Measurements from ENCODE around the gene APMAP.

The APMAP gene, protein sequence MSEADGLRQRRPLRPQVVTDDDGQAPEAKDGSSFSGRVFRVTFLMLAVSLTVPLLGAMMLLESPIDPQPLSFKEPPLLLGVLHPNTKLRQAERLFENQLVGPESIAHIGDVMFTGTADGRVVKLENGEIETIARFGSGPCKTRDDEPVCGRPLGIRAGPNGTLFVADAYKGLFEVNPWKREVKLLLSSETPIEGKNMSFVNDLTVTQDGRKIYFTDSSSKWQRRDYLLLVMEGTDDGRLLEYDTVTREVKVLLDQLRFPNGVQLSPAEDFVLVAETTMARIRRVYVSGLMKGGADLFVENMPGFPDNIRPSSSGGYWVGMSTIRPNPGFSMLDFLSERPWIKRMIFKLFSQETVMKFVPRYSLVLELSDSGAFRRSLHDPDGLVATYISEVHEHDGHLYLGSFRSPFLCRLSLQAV

DNA sequence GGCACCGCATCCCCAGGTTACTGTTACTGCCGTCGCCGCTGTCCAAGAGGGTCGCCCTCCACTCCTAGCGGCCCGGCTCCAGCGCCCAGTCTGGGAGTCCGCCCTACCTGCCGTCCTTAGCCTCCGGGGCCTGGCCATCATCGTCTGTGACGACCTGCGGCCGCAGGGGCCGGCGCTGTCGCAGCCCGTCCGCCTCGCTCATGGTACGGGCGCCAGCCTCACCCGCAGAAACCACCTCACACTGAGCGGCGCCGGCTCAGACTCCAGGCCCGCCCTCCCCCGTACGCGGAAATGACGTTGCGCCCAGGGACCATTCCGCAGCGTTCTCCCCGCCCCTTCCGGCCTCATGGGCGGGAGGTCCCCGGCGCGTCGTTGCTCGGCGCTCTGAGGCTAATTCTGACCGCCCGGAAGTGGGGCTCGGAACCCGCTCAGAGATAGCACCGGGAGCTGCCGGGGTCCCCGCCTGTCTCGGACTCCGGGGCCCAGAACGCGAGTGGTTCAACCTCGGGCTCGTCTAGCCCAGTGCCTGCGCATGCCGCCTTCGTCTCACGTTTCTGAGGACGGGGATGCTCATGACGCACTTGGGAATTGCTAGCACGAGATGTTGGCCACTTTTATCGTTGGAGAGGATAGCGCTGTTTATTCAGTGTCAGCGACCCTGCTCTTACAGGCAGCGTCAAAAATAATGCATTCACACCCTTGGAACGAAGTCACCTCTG, at the start of gene APMAP:
TSS of gene APMAP (minus strand) at position 265 of the 719 bp plus-strand sequence. CDS start at position 202, 63 bp downstream.
- peak; percentile 91 for DNase-seq

DNA sequence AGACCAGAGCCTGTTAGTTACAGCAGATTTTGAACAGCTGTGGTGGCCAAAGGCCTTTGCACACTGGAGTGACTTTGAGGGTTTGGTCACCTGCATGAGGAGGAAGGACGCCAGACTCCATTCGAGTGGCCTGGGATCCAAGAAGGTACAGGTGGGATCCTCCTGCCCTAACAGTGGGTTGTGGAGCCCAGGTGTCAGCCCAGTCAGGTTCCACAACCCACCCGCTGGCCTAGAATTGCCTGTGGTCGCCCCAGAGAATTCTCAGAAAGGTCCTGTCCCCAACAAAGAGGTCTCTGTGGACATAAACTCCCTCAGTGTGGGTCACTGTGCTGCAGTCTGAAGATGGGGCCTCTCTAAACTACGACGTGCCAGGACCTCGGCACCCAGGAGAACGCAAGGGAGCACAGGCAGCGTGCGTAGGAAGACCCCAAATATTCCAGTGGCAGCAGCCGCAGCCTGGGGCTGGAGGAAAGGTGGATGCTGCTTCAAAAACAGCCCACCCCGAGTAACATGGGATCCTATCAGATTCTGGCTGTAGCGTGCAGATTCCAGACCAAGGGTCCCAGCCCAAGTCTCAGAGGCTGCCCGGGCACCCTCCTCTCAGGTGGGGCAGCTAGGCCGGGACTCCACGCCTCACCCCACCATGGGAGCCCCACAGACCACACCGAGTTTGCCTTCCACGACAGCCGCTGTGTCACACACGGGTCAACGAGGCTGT, 49.4 kb upstream of the APMAP start:
- no peak for DNase-seq

DNA sequence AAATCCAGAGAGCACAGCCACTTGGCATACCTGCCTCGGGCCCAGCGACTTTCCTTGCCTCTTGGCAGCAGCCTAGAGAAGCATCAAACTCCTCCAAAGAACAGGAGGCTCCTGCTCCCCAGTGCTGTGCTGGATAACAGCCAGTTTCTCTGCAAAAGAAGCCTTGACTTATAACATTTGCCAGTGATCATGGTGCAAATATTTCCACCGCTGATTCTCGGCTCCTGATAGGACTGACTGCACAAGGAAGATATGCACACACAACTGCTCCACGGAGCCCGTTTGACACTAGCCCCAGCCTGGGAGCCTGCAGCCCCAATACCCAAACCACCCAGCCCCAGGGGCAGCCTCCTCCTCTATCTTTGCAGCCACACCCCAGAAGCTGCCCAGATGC, 47.9 kb upstream of the APMAP start:
- DNase-seq, result no peak

DNA sequence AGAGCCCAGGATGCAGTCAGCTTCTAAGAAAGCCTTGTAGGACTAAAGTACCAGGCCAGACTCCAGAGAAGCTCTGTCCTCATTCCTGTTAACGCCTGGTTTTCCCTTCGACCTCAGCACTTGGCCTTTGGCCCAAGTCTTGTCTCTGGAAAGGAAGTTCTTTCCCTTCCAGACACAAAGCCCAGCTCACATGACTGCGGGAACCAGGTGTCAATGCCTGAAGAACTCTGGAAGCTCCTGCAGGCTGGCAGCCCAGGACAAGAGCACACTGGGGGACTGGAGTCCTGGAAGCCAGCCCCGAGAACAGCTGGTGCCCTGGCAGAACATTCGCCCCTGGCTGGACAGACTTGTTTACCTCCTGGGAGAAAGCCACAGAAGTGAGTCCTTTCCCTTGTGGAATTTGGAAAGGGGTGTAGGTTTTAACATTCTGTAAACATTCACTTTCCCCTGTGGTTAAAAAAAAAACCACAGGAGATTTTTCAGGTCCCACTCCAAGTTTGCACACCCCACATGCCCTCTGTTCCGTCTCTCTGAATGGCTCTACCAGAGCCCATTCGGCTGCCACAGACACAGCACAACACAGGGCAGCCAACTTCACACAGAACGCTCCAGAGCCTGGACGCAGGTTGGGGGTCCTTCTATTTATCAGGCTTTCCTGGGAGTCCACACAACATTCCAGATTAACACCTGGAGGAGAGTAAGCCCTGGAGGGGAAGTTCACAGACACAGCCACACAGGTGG, 47.3 kb upstream of the APMAP start:
- DNase-seq, result no peak

DNA sequence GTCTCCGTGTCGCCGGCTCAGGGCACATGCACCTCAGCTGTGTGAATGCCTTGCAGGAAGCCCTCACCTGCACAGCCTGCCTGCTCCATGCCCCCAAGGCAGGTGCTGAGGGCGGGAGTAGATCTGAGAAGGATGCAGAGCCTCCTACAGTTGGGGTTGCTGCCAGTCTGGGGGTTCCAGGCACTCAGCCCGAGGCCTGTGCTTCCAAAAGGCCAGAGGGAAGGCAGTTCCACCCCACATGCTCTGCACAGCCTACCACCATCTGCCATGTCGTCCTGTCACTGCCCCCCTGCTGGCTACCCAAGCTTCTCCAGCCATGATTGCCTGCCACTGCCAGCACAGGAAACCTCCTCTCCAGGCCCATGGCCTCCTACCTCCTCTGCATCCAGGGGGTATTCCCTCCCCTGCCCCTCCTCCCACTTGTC, 46.1 kb upstream of the APMAP start:
- no peak for DNase-seq

DNA sequence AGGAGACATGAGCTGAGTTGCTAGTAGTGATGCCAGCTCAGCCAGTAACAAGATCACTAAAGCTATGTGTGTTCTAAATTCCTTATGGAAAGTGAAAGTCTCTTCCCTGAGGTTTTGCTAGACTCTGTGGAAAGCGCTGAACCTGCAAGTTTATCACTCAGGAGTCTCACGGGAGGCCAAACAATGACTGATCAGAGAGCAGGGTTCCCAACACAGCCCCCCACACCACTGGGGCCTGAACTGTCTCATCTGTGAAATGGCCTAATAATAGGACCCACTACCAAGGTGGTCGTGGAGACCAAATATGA, 45.5 kb upstream of the APMAP start:
- no peak for DNase-seq

DNA sequence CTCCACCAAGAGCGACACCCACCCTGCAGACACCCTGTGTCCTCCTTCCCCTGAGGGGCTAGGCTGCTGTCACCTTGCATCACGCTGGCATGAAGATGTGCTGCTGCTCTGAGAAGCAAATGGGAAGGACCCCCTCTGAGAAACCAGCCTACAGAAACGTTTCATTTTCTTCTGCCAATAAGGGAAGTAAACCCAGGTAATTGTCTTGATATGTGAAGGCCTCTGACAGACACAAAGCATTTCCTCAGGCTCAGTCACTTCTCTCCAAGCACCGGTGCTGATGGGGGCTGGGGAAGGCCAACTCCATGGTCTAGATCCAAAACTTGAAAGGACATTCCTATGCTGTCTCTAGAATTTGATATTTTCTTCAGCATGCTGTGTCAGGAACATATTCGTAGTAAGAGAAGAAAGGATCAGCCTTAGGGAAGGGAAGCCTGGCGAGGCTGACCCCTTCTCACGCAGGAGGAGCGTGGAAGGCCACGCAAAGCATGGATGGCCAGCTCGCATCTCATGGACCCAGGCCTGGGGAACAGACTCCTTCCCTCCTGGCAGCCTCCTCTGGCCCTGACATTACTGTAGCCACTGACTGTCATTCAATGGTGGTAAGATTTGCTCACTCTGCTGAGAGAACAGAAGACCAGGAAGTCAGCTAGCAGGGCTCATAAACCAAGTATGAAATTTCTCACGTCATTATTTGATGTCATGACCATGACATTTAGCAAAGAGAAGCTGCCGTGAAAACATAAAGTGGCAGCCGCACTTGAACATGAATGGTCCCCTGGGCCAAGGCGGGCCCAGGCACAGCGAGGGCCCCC, 44.9 kb upstream of the APMAP start:
- DNase-seq, result no peak

DNA sequence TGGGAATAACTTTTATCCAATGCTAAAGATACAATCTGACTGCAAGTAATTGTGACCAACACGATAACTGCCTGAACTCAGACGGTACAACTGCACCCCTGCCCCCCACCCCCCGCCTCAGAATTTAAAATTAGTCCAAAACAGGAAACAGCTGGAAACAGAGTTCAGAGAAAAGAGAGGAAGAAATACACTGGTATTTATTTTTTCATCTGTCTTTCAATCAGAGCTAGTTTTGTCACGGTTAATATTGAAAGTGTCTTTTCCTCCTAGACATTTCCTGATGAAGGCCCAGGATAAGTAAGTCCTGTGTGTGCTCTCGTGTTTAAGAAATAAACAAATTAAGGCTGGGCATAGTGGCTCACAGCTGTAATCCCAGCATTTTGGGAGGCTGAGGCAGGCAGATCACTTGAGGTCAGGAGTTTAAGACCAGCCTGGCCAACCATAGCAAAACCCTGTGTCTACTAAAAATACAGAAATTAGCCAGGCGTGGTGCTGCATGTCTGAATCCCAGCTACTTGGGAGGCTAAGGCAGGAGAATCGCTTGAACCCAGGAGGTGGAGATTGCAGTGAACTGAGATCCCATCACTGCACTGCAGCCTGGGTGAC, 43.9 kb upstream of the APMAP start:
- no peak for DNase-seq

DNA sequence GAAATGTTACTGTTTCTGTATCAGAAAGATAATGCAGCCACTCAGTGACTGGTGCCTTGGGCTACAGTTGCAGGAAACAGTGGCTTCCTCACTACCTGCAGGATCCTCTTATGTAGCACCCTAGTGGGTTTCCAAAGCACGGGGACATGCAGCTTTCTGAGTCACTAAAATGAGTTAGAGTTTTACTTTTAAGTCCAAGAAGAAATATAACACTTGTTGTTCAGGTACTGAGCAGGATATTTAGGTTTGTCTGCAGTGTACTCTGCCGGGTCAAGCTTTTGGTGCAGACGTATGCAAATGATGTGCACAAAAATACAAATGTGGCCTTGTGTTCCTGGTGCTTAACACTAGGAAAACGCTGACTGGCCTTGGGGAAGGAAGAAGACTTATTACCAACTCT, 43.4 kb upstream of the APMAP start:
- DNase-seq, result peak; percentile 82

DNA sequence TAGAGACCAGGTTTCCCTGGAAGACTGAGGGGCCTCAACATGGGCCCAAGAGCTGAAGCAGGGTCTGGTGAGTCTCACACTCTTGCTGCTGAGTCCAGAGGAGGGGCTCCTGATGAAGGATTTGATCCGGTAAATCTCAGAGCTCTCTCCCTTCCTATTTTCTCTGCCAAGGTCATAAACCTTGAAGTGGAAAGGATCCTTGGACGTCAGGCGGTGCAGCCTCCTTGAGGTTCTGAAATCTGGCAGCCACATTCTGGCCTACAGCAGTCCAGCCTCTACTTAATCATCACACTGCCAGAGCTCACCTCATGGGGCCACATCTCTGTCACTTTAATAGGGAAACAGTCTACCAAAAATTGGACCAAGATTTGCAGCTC, 41.4 kb upstream of the APMAP start:
- no peak for DNase-seq

DNA sequence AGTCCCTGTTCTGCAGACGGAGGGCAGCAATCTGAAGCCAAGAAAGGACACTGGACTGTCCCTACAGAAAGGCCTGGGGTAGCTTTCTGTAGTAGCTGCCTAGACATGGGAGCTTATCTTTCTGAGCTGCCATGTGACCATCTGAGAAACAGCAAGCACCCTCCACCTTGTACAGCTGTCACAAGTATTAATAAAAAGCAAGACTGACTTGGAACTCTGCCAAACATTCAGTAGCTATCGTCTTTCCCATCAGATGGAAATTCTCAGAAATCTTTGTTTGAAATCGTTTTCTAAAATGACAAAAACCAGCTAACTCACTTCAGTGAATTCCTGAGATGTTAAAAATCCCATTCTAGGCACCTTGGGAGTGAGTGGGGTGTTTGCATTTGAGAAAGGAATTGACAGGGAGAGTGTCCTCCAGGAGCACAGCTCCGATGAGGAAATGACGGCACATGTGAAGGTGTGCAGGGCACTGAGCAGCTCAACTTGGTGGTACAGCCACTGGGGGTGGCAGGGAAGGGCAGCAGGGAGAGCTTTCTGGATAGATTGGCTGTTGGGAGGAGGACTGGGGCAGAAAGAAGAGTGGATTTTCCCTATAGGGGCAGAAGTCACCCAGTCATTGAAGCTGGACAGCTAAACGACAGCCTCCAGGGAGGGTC, 40.8 kb upstream of the APMAP start:
- DNase-seq, result peak; percentile 74

DNA sequence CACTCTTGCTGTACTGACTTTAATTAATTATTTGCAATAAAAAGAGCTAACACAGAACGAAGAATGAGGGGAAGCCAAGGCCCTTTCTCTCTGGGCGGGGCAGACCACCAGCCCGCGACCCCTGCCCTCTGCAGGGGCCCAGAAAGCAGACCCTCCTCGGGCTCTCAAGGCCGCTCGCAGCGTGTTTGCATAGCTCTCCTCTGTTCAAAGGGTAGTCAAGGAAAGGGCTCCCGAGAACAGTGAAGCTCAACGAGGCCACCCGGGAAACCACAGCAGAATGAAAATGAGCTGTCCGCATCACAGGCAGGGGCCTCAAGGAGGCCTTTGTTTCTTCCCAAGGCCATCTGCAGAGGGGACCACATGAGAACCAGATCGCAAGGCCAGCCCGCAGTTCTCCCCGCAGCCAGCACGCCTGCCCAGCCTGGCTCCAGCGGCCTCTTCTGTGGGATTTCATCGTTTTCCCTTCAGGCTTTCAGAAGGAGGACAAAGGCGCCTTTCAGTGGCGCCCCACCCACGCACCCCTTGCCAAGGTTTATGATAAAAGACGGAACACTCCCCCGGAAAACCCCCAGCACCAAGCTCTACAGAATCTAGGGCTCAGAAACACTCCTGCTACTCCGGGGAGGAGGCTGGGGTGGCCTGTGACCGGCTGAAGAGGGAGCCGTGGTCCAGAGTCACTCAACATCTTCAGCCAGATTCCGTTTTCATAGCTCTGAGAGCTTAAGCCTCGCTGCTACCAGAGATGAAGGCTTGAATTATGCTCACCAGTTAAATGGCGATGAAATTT, 40.1 kb upstream of the APMAP start:
- peak; percentile 74 for DNase-seq

DNA sequence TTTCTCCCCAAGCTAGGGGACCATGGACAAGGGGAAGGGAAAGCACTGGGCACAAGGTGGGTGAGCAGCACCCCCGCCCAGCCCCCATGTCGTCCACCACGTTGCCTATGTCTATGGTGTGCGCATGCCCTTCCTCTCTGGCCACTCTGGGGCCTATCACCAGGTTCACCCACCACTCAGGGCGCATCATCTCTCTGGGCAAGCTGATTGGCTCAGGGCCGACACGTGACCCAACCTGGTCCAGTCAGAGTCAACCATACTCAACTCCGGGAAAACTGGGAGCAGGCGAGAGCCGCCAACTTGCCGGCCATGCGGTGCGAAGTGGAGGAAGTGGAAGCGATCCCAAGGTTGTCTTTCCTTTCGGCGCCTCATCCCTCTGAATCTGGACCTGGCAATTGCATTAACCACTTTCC, 39.5 kb upstream of the APMAP start:
- no peak for DNase-seq

DNA sequence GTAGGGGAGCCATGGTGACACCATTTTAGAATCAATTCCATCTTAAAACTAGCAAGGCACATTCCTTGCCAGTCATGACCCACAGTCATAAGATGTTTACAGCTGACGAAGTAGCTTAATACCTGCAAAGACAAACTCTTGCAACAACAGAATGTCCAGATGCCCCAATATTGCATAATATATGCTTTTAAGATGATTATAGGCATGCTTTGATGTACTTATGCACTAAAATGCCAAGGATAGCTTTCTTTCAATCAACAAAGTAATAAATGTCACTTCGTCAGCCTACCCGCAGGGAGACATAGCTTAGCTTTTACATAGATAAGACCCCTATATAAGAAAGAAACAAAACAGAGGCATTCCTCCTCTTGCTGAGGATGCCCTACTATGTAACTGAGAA, 38.7 kb upstream of the APMAP start:
- DNase-seq, result no peak

DNA sequence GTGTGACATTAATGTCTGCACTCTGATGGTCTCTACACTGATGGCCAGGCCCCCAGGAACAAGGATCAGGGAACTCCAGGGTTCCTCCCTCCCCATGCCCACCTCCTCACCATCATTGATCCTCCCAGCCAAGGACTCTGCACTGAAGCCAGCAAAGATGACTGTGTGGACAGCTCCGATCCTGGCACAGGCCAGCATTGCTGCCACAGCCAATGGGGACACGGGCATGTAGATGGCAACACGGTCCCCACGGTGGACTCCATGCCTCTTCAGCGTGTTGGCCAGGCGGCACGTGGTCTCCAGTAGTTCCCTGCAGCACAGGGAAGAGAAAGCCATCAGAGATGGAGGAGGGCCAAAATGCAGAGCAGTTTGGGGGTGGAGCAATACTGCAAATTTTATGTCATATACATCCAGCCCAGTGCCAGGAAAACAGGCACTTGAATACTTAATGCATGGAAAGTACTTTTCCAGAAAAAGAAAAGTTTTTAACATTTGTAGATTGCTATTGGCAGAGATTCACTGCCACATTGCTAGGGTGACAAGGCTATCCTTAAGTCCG, 38.2 kb upstream of the APMAP start:
- no peak for DNase-seq

DNA sequence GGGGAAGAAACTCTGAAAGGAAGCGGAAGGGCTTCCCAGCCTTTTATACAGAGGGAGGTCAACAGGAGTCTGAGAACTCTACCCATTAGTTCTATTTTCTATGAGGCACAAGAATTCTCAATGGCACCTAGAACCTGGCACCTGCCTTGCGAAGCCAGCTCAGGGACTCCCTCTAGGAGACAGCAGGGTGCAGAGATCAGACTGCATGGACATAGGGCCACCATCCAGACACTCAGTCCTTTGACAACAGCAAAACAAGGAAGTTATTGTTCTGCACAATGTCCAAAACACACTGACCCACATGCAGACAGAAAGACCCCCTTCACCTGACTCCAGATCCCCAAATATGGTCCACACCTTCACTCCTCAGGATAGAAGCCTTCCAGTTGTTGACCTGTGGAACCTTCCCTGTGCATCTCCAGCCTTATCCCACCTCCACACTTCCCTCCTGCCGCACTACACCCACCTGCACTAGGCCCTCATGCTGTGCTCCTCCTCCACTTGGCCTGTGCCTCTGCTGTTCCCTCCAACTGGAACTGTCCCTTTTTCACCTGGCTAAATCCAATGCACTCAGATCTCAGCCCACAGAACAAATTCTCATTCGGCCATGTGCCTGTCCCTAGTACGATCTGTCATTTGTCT, 37.6 kb upstream of the APMAP start:
- no peak for DNase-seq

DNA sequence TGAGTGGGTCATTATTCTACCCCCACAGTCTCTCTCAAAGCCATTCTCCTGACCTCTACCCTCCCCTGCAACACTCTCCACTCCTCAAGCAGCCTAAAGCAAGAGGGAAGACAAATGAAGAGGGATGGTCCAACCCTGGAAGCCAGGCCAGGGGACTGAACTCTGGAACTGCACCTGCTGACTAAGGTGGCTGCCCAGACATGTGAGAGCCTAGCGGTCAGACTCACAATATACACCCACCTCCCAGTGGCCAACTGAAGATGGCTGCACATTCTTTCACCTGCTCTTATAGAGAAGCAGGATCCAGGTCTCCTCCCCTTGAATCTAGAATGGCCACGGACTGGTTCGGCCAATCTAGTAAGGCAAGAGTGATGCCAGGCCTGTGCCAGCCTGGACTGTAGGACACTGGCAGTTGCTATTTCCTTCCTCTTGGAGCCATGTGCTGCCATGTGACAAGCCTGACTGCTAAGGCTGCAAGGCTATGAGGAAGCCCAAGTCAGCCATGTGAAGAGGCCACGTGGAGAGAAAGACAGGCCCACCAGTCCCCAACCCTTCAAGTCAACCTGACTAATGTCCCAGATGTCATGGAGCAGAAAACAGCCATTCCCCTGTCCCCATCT, 33.5 kb upstream of the APMAP start:
- DNase-seq, result no peak

DNA sequence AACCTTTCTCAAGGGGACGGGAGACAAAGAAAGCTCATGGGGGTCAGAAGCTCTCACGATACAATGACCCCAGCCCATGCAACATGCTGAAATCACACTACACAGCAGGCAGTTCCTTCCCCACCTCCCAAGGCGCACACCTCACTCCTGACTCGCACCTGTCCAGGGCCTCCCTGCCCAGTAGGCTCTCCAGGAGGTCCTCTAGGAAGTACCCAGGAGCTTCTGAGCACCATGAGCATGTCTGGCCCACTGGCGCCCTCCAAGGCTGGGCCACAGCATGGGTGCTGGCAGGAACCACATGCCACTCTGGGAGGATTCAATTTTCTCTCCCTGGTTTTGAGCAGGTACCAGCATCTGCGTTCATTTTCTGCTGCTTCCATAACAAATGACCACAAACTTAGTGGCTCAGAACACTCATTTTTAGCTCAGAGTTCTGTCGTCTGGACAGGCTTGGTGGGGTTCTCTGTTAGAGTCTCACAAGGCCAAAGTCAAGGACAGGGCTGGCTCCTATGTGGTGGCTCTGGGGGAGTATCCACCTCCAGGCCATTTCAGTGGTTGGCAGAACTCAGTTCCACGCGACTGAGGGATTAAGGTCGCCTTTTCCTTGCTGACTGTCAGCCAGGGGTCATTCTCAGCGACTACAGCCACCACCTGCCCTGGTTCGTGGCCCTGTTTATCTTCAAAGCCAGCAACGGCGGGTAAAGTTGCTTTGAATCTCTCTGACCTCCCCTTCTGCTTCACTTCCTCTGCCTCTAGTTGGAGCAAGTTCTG, 32.7 kb upstream of the APMAP start:
- DNase-seq, result no peak
